HepG2 (cell line): ENCODE measurements around the gene PRICKLE3. TPM values are rescaled to one million over a fixed set of nuclear protein-coding genes. Genes with fewer than 3 reads are reported as not detected.

Source experiments
- AGO2 ChIP-seq: fragments of 200-400 bp; formaldehyde crosslinking; optimal IDR thresholded peaks from 2 replicates; pipeline ENCODE3; 2017; ENCODE audit warnings: mild to moderate bottlenecking, low read depth, low read length, moderate library complexity
- HNRNPUL1 ChIP-seq: fragments of 200-400 bp; formaldehyde crosslinking; IDR thresholded peaks from 2 replicates; pipeline ENCODE4 v1.6.1; 2017; ENCODE audit warnings: low read depth, mild to moderate bottlenecking, low read length, moderate library complexity
- KAT8 ChIP-seq: IDR thresholded peaks from 2 replicates; pipeline ENCODE4 v1.6.1; 2016; ENCODE audit warnings: missing genetic modification reagents, missing compliant biosample characterization
- KDM4B ChIP-seq: sonication (generic); formaldehyde crosslinking; IDR thresholded peaks from 2 replicates; pipeline ENCODE4 v1.4.0; 2020; ENCODE audit warnings: missing genetic modification reagents
- MAZ ChIP-seq, 2 experiments: sonication (generic) in 1 of 2; formaldehyde crosslinking in 1 of 2; IDR thresholded peaks; 2 replicates each; pipeline versions ENCODE4 v1.5.0 to v1.6.1; 2012 to 2020; ENCODE audit warnings: low read depth in 2 of 2, mild to moderate bottlenecking in 2 of 2, borderline replicate concordance in 1 of 2, improper control_type of control experiment in 1 of 2, low read length in 1 of 2, missing genetic modification reagents in 1 of 2, moderate library complexity in 1 of 2
- MZF1 ChIP-seq: sonication (generic); formaldehyde crosslinking; IDR thresholded peaks from 2 replicates; pipeline ENCODE4 v1.8.1; 2023; ENCODE audit warnings: mild to moderate bottlenecking, missing genetic modification reagents, borderline replicate concordance
- NCOA1 ChIP-seq: sonication (generic); formaldehyde crosslinking; IDR thresholded peaks from 2 replicates; pipeline ENCODE4 v1.9.0; 2021; ENCODE audit warnings: missing genetic modification reagents
- PLRG1 ChIP-seq: fragments of 450-650 bp; conservative IDR thresholded peaks from 2 replicates; pipeline ENCODE4 v1.6.1; 2016
- PPARG ChIP-seq: conservative IDR thresholded peaks from 2 replicates; pipeline ENCODE4 v1.6.1; 2016; ENCODE audit warnings: missing biosample characterization, missing genetic modification reagents
- ZNF274 ChIP-seq: sonication (generic); formaldehyde crosslinking; IDR thresholded peaks from 2 replicates; pipeline ENCODE4 v1.5.1; 2020; ENCODE audit warnings: mild to moderate bottlenecking, missing genetic modification reagents
- ZNF552 ChIP-seq: sonication (generic); formaldehyde crosslinking; IDR thresholded peaks from 2 replicates; pipeline ENCODE4 v1.9.0; 2022; ENCODE audit warnings: missing genetic modification reagents, mild to moderate bottlenecking, borderline replicate concordance
- polyA plus RNA-seq, 8 experiments: library from polyadenylated mRNA; depleted of rRNA in 3 of 8; stranded (reverse) in 7 of 8; unstranded in 1 of 8; fragments of >200 nt; fragmentation: Illumina TruSeq in 4 of 8; extraction: Trizol in 4 of 8; gene quantifications; 2 replicates each; pipeline versions ENCODE4 v1.2.1 to v1.2.3, GENCODE V29; 2011 to 2016; ENCODE audit warnings: low read depth in 4 of 8, missing spikeins in 1 of 8, mixed read lengths in 1 of 8; ENCODE audit not compliant: insufficient read depth in 1 of 8
- total RNA-seq, 5 experiments: library from RNA; depleted of rRNA; stranded (reverse); fragments of >200 nt; fragmentation: Illumina TruSeq; extraction: Trizol; gene quantifications; 2 replicates each; pipeline ENCODE4 v1.2.3, GENCODE V29; 2016; ENCODE audit warnings: low read depth in 1 of 5
- TF ChIP-seq, protein P1 (sequence below): sonication (generic); formaldehyde crosslinking; IDR thresholded peaks from 2 replicates; pipeline ENCODE4 v1.5.0; 2020; ENCODE audit warnings: mild to moderate bottlenecking, missing genetic modification reagents
- TF ChIP-seq, protein P2 (sequence below): sonication (generic); formaldehyde crosslinking; conservative IDR thresholded peaks from 2 replicates; pipeline ENCODE4 v1.8.0; 2022; ENCODE audit warnings: low read depth, missing genetic modification reagents
- TF ChIP-seq, protein P3 (sequence below): sonication (generic); formaldehyde crosslinking; conservative IDR thresholded peaks from 2 replicates; pipeline ENCODE4 v1.4.0; 2020; ENCODE audit warnings: missing genetic modification reagents
- TF ChIP-seq, protein P4 (sequence below): sonication (generic); formaldehyde crosslinking; IDR thresholded peaks from 2 replicates; pipeline ENCODE4 v1.8.0; 2022; ENCODE audit warnings: low read depth, missing genetic modification reagents

Gene PRICKLE3
- total and polyA plus RNA-seq, 2 of the 13 experiments (the other 11 are each of a cell fraction or from before 2014, with no cell fraction given), result 2.6 TPM

DNA sequence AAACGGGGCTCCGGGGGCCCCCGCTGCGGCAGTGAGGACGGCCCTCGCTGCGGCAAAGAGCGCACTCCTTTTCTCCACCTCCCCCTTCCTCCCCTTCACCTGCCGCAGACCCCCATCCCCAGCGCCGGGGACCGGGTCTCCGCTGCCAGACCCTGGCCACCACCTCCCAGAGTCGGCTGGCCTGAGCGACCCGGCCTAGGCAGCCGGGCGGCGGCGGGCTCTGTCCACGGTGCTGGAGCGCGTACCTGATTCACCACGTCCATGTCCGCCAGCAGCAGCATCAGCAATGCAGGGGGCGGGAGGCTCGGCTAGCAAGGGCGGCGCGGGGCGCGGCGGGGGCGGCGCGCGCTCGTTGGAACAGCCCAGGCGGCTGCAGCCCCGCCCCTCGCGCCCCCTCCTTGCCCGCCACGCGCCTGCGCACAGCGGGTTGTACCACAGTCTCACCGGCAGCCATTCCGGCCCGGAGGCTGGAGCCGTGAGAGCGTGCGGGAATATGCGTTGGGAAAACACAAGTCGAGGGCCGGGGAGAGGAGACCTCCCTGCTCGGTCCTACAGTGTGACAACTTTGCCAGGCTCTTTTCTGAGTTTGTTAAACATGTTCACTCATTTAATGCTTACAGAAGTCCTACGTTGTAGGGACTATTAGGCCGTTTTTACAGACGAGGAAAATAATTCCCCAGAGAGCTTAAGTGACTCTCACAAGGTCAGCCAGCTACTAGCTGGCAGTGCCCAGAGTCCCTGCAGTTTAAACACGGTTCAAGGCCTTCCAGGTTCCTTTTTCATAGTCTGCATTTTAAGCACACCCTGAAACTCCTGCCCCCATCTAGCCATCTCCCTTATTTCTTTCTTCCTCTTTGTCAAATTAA, 14.0 kb upstream of the PRICKLE3 start, which contains the start of gene SYP (continued):
- TF ChIP-seq, protein P1, sequence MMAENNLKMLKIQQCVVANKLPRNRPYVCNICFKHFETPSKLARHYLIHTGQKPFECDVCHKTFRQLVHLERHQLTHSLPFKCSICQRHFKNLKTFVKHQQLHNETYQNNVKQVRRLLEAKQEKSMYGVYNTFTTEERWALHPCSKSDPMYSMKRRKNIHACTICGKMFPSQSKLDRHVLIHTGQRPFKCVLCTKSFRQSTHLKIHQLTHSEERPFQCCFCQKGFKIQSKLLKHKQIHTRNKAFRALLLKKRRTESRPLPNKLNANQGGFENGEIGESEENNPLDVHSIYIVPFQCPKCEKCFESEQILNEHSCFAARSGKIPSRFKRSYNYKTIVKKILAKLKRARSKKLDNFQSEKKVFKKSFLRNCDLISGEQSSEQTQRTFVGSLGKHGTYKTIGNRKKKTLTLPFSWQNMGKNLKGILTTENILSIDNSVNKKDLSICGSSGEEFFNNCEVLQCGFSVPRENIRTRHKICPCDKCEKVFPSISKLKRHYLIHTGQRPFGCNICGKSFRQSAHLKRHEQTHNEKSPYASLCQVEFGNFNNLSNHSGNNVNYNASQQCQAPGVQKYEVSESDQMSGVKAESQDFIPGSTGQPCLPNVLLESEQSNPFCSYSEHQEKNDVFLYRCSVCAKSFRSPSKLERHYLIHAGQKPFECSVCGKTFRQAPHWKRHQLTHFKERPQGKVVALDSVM (CRISPR knock-in tag), result 0 out of 2 replicates have a peak, but pooled peaks have one; percentile 23
- TF ChIP-seq, protein P2, sequence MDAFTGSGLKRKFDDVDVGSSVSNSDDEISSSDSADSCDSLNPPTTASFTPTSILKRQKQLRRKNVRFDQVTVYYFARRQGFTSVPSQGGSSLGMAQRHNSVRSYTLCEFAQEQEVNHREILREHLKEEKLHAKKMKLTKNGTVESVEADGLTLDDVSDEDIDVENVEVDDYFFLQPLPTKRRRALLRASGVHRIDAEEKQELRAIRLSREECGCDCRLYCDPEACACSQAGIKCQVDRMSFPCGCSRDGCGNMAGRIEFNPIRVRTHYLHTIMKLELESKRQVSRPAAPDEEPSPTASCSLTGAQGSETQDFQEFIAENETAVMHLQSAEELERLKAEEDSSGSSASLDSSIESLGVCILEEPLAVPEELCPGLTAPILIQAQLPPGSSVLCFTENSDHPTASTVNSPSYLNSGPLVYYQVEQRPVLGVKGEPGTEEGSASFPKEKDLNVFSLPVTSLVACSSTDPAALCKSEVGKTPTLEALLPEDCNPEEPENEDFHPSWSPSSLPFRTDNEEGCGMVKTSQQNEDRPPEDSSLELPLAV (CRISPR knock-in tag), result no peak
- TF ChIP-seq NCOA1 (CRISPR knock-in tag) (no peak), MAZ (IDR thresholded peaks at IDR 0.05; ENCODE audit: borderline replicate concordance, low read depth, low read length) (peak; percentile 81), MAZ (CRISPR knock-in tag; IDR thresholded peaks at IDR 0.05; ENCODE audit: low read depth) (peak; percentile 93), AGO2 (no peak), KAT8 (CRISPR knock-in tag) (peak; percentile 67), ZNF274 (CRISPR knock-in tag) (peak; percentile 65; the same call in 1 of the 2 replicates), HNRNPUL1 (no peak), PLRG1 (no peak), PPARG (CRISPR knock-in tag) (0 out of 2 replicates have a peak, but pooled peaks have one; percentile 36), MZF1 (no peak), KDM4B (CRISPR knock-in tag) (peak; percentile 54; the same call in 1 of the 2 replicates), ZNF552 (CRISPR knock-in tag) (no peak)
- TF ChIP-seq, protein P3, sequence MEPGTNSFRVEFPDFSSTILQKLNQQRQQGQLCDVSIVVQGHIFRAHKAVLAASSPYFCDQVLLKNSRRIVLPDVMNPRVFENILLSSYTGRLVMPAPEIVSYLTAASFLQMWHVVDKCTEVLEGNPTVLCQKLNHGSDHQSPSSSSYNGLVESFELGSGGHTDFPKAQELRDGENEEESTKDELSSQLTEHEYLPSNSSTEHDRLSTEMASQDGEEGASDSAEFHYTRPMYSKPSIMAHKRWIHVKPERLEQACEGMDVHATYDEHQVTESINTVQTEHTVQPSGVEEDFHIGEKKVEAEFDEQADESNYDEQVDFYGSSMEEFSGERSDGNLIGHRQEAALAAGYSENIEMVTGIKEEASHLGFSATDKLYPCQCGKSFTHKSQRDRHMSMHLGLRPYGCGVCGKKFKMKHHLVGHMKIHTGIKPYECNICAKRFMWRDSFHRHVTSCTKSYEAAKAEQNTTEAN (CRISPR knock-in tag), result peak; percentile 78
- TF ChIP-seq, protein P4, sequence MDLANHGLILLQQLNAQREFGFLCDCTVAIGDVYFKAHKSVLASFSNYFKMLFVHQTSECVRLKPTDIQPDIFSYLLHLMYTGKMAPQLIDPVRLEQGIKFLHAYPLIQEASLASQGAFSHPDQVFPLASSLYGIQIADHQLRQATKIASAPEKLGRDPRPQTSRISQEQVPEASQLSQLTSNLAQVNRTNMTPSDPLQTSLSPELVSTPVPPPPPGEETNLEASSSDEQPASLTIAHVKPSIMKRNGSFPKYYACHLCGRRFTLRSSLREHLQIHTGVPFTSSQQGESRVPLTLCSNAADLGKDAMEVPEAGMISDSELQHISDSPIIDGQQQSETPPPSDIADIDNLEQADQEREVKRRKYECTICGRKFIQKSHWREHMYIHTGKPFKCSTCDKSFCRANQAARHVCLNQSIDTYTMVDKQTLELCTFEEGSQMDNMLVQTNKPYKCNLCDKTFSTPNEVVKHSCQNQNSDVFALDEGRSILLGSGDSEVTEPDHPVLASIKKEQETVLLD, result peak; percentile 84
